ENCODE measurements around the gene USP31. TPM values are rescaled to one million over a fixed set of nuclear protein-coding genes. Genes with fewer than 3 reads are reported as not detected.

The USP31 gene
- total RNA-seq, 2 donors from 2014 or later, result 4.1 to 6.1 TPM

GRCh38 chr16:23137818-23138217 lies 11.4 kb downstream of the USP31 start:
- Mint-ChIP-seq H3K36me3 (ENCODE audit: insufficient read depth in 2 of 2) (peaks cover 8 to 17% of the 10 kb centered on the region in 2 donors), H3K4me3 (no peak overlapping the region), H3K9me3 (peaks cover 7 to 8% of the 10 kb centered on the region in 2 donors), H3K4me1 (ENCODE audit: low read depth) (peaks cover 5% of the 10 kb centered on the region), H3K27me3 (ENCODE audit: low read depth) (no peaks in the 10 kb centered on the region), H3K27ac (no peak overlapping the region)
- DNase-seq (no peak), ATAC-seq (replicated peaks in 1 of 2) (no peak)

DNA sequence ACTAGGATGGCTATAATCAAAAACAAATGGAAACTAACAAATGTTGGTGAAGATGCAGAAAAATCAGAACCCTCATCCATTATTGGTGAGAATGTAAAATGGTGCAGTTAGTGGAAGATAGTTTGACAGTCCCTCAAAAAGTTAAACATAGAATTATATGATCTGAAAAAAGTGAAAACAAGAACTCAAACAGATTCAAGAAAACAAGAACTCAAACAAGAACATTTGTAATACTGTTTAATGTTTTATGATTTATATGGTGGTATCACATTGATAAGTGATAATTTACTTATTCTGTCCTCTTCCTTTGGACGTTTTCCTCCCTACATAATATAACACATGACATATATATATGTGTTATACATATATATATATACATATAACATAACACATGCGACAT lies 12.0 kb downstream of the USP31 start:
- Mint-ChIP-seq H3K4me3 (no peak overlapping the region), H3K27ac (no peak overlapping the region), H3K4me1 (ENCODE audit: low read depth) (peaks cover 11% of the 10 kb centered on the region), H3K27me3 (ENCODE audit: low read depth) (no peaks in the 10 kb centered on the region), H3K9me3 (peaks cover 7 to 8% of the 10 kb centered on the region in 2 donors), H3K36me3 (ENCODE audit: insufficient read depth in 2 of 2) (peaks cover 8 to 17% of the 10 kb centered on the region in 2 donors)
- ATAC-seq (replicated peaks in 1 of 2), result no peak
- no peak for DNase-seq

DNA sequence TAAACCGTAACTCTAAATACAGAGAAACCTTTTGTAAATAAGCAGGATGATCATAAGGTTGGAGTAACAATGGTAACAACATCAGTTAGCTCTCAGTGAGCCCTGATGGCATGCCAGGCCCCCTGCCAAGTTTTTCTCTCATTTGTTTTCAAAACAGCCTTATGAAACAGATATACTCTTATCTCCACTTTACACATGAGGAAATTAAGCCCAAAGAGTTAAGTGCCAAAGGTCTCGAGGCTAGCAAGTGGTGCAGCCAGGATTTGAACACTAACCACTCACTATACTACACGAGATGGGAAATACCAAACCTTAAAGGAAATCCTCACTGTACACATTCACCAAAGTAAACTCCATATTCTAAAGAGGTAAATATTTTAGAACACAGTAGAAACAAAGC lies 15.0 kb downstream of the USP31 start:
- Mint-ChIP-seq H3K27me3 (ENCODE audit: low read depth) (no peaks in the 10 kb centered on the region), H3K4me3 (no peak overlapping the region)
- no peak for ATAC-seq (replicated peaks in 1 of 2)

GRCh38 chr16:23132775-23133463 lies 16.3 kb downstream of the USP31 start:
- no peak for ATAC-seq (replicated peaks in 1 of 2)
- DNase-seq, result no peak
- Mint-ChIP-seq H3K27ac (no peak overlapping the region), H3K9me3 (peaks cover 3 to 5% of the 10 kb centered on the region in 2 donors), H3K36me3 (ENCODE audit: insufficient read depth in 2 of 2) (peaks cover 8 to 11% of the 10 kb centered on the region in 2 donors), H3K4me1 (ENCODE audit: low read depth) (peaks cover 19% of the 10 kb centered on the region), H3K4me3 (no peak overlapping the region), H3K27me3 (ENCODE audit: low read depth) (no peaks in the 10 kb centered on the region)

More for the DNA sequence above, 15.0 kb downstream of the USP31 start:
- peaks cover 19% of the 10 kb centered on the region for H3K4me1 Mint-ChIP-seq (ENCODE audit: low read depth)
- DNase-seq, result no peak
- H3K27ac Mint-ChIP-seq, result peak overlapping the region; percentile 71
- H3K36me3 Mint-ChIP-seq (ENCODE audit: insufficient read depth in 2 of 2), result peaks cover 8 to 17% of the 10 kb centered on the region in 2 donors
- H3K9me3 Mint-ChIP-seq, result peaks cover 7 to 8% of the 10 kb centered on the region in 2 donors

DNA sequence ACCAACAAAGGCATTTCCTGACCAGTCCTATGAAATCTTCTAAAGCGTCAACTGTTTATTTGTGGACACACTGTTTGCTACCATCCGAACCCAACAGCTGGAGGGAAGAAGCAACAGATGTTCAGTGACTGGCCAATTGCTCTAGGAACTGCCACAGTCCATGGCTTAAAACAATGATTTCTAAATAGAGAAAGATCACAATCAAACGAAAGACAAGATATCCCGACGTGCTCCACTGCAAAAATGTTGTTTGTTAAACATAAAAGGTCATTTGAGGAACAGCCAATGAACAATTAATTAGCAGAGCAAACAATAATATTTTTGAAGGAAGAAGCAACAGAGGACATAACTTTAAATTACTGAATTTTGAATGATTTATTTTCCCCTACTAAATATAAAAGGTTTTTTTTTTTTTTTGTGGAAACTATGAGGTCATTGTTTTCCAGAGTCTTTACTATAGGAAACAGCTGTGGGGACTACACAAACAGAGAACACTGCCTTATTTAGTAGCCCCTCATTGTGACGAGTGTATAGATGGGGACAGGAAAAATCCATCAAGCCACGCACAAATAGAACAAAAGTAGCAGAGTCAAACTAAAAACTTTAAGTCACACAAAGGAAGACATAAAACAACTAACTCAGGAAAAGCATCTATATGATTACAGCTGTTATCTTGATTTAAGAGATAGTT lies 17.2 kb downstream of the USP31 start:
- Mint-ChIP-seq H3K27me3 (ENCODE audit: low read depth) (no peaks in the 10 kb centered on the region), H3K9me3 (peaks cover 3% of the 10 kb centered on the region in 2 donors)

DNA sequence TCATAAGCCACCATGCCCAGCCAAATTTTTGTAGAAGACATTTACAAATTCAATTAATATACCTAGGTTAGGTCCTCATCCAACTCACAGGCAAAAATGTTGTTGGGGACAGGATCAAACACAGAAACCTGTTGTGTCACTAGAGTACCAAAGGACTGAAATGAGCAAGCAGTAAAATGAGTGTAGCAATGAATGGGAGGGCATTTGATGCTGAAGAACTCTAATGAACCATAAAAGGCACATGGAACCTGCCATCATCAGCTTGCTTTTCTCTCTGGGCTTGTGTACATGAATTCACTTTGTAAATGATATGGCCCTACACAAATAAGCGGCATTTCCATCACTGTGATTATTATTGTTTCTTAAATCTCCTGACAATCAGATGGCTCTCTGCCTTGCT lies 17.8 kb downstream of the USP31 start:
- peaks cover 3% of the 10 kb centered on the region in 2 donors for H3K9me3 Mint-ChIP-seq
- no peak for DNase-seq
- H3K4me3 Mint-ChIP-seq, result no peak overlapping the region
- H3K27ac Mint-ChIP-seq, result no peak overlapping the region
- peaks cover 19% of the 10 kb centered on the region for H3K4me1 Mint-ChIP-seq (ENCODE audit: low read depth)
- H3K36me3 Mint-ChIP-seq (ENCODE audit: insufficient read depth in 2 of 2), result peaks cover 5 to 6% of the 10 kb centered on the region in 2 donors
- no peaks in the 10 kb centered on the region for H3K27me3 Mint-ChIP-seq (ENCODE audit: low read depth)
- no peak for ATAC-seq (replicated peaks in 1 of 2)

More for the DNA sequence above, 17.2 kb downstream of the USP31 start:
- Mint-ChIP-seq H3K36me3 (ENCODE audit: insufficient read depth in 2 of 2) (peaks cover 6% of the 10 kb centered on the region in 2 donors), H3K4me1 (ENCODE audit: low read depth) (peaks cover 19% of the 10 kb centered on the region), H3K4me3 (no peak overlapping the region), H3K27ac (no peak overlapping the region)
- ATAC-seq (replicated peaks in 1 of 2), result no peak
- no peak for DNase-seq

- peaks cover 3% of the 10 kb centered on the region in 2 donors for H3K9me3 Mint-ChIP-seq
- no peak for DNase-seq
- peaks cover 4 to 5% of the 10 kb centered on the region in 2 donors for H3K36me3 Mint-ChIP-seq (ENCODE audit: insufficient read depth in 2 of 2)
- H3K27ac Mint-ChIP-seq, result no peak overlapping the region
- no peaks in the 10 kb centered on the region for H3K27me3 Mint-ChIP-seq (ENCODE audit: low read depth)
- H3K4me1 Mint-ChIP-seq (ENCODE audit: low read depth), result peaks cover 19% of the 10 kb centered on the region
- no peak overlapping the region for H3K4me3 Mint-ChIP-seq
- no peak for ATAC-seq (replicated peaks in 1 of 2)
These were observed 18.2 kb downstream of the USP31 start for GRCh38 chr16:23131036-23131435.

DNA sequence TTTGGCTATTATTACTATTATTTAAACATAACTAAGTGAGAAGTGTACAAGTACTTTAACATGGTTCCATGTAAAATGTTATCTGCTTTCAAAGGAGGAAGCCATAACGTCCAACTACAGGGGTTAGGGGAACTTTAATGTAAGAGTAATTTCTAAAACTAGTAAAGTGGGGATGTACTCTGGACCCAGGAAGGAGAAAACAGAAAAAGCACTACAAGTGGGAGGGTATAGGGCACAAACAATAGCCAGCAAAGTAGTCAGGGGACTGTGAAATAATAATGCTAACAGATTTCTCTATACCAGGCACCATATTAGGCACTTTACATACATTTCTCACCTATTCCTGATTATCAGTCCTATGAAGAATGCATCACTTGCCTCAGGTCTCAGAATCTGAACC lies 19.6 kb downstream of the USP31 start:
- H3K9me3 Mint-ChIP-seq, result no peaks in the 10 kb centered on the region
- no peak overlapping the region for H3K4me3 Mint-ChIP-seq
- H3K27ac Mint-ChIP-seq, result peak overlapping the region; percentile 27
- no peaks in the 10 kb centered on the region for H3K36me3 Mint-ChIP-seq (ENCODE audit: insufficient read depth in 2 of 2)
- H3K27me3 Mint-ChIP-seq (ENCODE audit: low read depth), result no peaks in the 10 kb centered on the region
- ATAC-seq (replicated peaks in 1 of 2), result no peak
- H3K4me1 Mint-ChIP-seq (ENCODE audit: low read depth), result peaks cover 19% of the 10 kb centered on the region
- no peak for DNase-seq

DNA sequence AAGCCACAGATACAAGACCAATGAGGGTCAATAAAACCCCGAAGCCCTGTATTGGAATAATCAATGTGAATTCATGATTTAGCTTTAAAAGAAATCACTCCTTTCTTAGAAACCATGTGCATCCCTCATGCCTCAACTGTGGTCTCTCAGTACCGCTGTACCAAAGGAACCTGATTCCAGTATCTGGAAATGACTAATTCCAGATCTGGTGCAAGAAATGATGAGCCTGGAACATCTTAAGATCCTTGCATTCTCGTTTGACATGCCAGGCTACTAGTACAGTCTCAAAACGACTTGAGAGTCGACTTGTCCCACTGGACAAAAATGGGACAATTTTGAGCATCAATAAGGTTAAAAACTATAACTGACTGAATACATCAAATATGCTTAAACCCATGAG lies 21.2 kb downstream of the USP31 start:
- Mint-ChIP-seq H3K27me3 (ENCODE audit: low read depth) (no peaks in the 10 kb centered on the region), H3K4me1 (ENCODE audit: low read depth) (peaks cover 17% of the 10 kb centered on the region), H3K4me3 (no peak overlapping the region), H3K9me3 (no peaks in the 10 kb centered on the region), H3K27ac (no peak overlapping the region), H3K36me3 (ENCODE audit: insufficient read depth in 2 of 2) (no peaks in the 10 kb centered on the region)
- ATAC-seq (replicated peaks in 1 of 2) (no peak), DNase-seq (no peak)

- ATAC-seq (replicated peaks in 1 of 2) (no peak), DNase-seq (no peak)
- H3K27me3 Mint-ChIP-seq (ENCODE audit: low read depth), result no peaks in the 10 kb centered on the region
- peaks cover 21% of the 10 kb centered on the region for H3K4me1 Mint-ChIP-seq (ENCODE audit: low read depth)
- no peak overlapping the region for H3K27ac Mint-ChIP-seq
- H3K9me3 Mint-ChIP-seq, result no peaks in the 10 kb centered on the region
- no peak overlapping the region for H3K4me3 Mint-ChIP-seq
- H3K36me3 Mint-ChIP-seq (ENCODE audit: insufficient read depth in 2 of 2), result no peaks in the 10 kb centered on the region
These were observed 24.0 kb downstream of the USP31 start for GRCh38 chr16:23125277-23125676.

DNA sequence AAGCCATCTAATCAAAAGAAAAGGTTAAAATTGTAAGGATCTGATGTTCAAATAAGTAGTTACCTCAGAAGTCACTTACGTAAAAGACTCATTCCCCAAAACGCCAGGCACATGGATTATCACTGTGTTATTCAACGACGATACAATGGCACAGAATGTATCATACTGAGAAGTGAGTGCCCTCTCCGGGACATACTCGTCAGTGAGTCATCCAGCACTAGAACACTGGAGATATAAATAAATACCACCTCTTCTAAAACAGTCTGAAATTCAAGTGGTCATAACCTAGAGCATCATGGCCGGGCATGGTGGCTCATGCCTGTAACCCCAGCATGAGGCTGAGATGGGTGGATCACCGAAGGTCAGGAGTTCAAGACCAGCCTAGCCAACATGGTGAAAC lies 24.9 kb downstream of the USP31 start:
- no peaks in the 10 kb centered on the region for H3K9me3 Mint-ChIP-seq
- H3K27ac Mint-ChIP-seq, result no peak overlapping the region
- H3K4me1 Mint-ChIP-seq (ENCODE audit: low read depth), result peaks cover 21% of the 10 kb centered on the region
- no peak overlapping the region for H3K4me3 Mint-ChIP-seq
- no peaks in the 10 kb centered on the region for H3K36me3 Mint-ChIP-seq (ENCODE audit: insufficient read depth in 2 of 2)
- no peak for DNase-seq
- ATAC-seq (replicated peaks in 1 of 2), result peak; percentile 31 to 63
- no peaks in the 10 kb centered on the region for H3K27me3 Mint-ChIP-seq (ENCODE audit: low read depth)

GRCh38 chr16:23122144-23122543 lies 27.1 kb downstream of the USP31 start:
- Mint-ChIP-seq H3K27ac (no peak overlapping the region), H3K9me3 (no peaks in the 10 kb centered on the region), H3K4me3 (no peak overlapping the region), H3K36me3 (ENCODE audit: insufficient read depth in 2 of 2) (no peaks in the 10 kb centered on the region), H3K4me1 (ENCODE audit: low read depth) (peaks cover 21% of the 10 kb centered on the region), H3K27me3 (ENCODE audit: low read depth) (no peaks in the 10 kb centered on the region)
- no peak for DNase-seq
- no peak for ATAC-seq (replicated peaks in 1 of 2)

- DNase-seq (no peak), ATAC-seq (replicated peaks in 1 of 2) (no peak)
- Mint-ChIP-seq H3K27ac (no peak overlapping the region), H3K36me3 (ENCODE audit: insufficient read depth in 2 of 2) (no peaks in the 10 kb centered on the region), H3K9me3 (no peaks in the 10 kb centered on the region), H3K27me3 (ENCODE audit: low read depth) (no peaks in the 10 kb centered on the region), H3K4me3 (no peak overlapping the region), H3K4me1 (ENCODE audit: low read depth) (peaks cover 21% of the 10 kb centered on the region)
These were observed 28.2 kb downstream of the USP31 start for GRCh38 chr16:23121024-23121423.
